ENCODE data around the gene AP2A2. TPM values are rescaled to one million over a fixed set of nuclear protein-coding genes. Genes with fewer than 3 reads are reported as not detected.
A peak's percentile ranks its signal among the peaks of the same experiment; 100 is the strongest.

AP2A2 gene
- polyA plus RNA-seq, 3 donors = 5.7 to 61.0 (median 8.2) TPM

DNA sequence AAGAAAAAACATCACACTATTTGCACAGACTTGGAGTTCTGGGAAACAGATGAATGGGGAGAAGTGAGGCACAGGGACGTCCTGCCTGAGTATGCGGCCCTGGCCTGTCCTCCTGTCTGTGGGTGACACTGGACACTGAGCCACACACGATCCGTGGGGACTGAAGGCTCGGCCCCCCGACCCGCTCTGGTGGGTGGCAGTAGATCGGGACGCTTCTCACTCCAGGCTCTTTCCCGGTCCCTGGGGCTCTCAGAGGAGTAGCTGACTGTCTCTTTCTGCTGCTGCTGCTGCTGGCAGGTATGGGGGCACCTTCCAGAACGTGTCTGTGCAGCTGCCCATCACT lies 83.1 kb downstream of the AP2A2 start:
- TF ChIP-seq, protein P1, sequence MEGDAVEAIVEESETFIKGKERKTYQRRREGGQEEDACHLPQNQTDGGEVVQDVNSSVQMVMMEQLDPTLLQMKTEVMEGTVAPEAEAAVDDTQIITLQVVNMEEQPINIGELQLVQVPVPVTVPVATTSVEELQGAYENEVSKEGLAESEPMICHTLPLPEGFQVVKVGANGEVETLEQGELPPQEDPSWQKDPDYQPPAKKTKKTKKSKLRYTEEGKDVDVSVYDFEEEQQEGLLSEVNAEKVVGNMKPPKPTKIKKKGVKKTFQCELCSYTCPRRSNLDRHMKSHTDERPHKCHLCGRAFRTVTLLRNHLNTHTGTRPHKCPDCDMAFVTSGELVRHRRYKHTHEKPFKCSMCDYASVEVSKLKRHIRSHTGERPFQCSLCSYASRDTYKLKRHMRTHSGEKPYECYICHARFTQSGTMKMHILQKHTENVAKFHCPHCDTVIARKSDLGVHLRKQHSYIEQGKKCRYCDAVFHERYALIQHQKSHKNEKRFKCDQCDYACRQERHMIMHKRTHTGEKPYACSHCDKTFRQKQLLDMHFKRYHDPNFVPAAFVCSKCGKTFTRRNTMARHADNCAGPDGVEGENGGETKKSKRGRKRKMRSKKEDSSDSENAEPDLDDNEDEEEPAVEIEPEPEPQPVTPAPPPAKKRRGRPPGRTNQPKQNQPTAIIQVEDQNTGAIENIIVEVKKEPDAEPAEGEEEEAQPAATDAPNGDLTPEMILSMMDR (IDR thresholded peaks at IDR 0.05) = no peak
- Mint-ChIP-seq H3K27me3 (ENCODE audit: low read depth in 3 of 3) (peaks cover 0 to 2% (median 0%) of the 10 kb centered on the region in 3 donors), H3K4me1 (no peaks in the 10 kb centered on the region), H3K27ac (peak overlapping the region in 1 of 7 donors; percentile 6), H3K4me3 (no peak overlapping the region), H3K36me3 (peaks cover 67 to 77% of the 10 kb centered on the region in 2 donors), H3K9me3 (no peaks in the 10 kb centered on the region)
- peaks cover 60 to 81% of the 10 kb centered on the region in 2 donors for H3K36me3 ChIP-seq (replicated peaks in 1 of 2; ENCODE audit: control insufficient read depth in 1 of 2, insufficient read depth in 2 of 2, low read length in 2 of 2)
- H3K9ac ChIP-seq (ENCODE audit: insufficient read depth, low read length, poor library complexity, severe bottlenecking) = no peak overlapping the region
- H3K27ac ChIP-seq (ENCODE audit: low read depth in 1 of 2, low read length in 2 of 2) = no peak overlapping the region
- intact Hi-C loops (cut with micrococcal nuclease) = no loop called here
- no peaks in the 10 kb centered on the region for H4K20me1 ChIP-seq (ENCODE audit: insufficient read depth, low read length)
- H3K27me3 ChIP-seq (ENCODE audit: control insufficient read depth in 2 of 2, insufficient read depth in 2 of 2, low read length in 2 of 2) = no peaks in the 10 kb centered on the region
- H3K9me3 ChIP-seq (replicated peaks in 1 of 2; ENCODE audit: control insufficient read depth in 1 of 2, insufficient read depth in 1 of 2, low read length in 2 of 2) = no peaks in the 10 kb centered on the region
- WGBS (ENCODE audit: insufficient coverage) = 100% methylated on average over 11 of the region's 11 CpGs
- H3K4me1 ChIP-seq (ENCODE audit: control insufficient read depth in 1 of 2, insufficient read depth in 2 of 2, low read length in 2 of 2) = no peaks in the 10 kb centered on the region
- no peak overlapping the region for H3K4me2 ChIP-seq (replicated peaks; ENCODE audit: extremely low read depth, low read length, poor library complexity, severe bottlenecking)
- H2AFZ ChIP-seq (ENCODE audit: insufficient read depth, low read depth, low read length, poor library complexity, severe bottlenecking) = no peak overlapping the region
- no peak overlapping the region for H3K4me3 ChIP-seq (replicated peaks in 1 of 3; ENCODE audit: low read depth in 2 of 3, low read length in 3 of 3)
- H3K79me2 ChIP-seq (ENCODE audit: insufficient read depth, low read length) = no peaks in the 10 kb centered on the region
- no peak for DNase-seq

DNA sequence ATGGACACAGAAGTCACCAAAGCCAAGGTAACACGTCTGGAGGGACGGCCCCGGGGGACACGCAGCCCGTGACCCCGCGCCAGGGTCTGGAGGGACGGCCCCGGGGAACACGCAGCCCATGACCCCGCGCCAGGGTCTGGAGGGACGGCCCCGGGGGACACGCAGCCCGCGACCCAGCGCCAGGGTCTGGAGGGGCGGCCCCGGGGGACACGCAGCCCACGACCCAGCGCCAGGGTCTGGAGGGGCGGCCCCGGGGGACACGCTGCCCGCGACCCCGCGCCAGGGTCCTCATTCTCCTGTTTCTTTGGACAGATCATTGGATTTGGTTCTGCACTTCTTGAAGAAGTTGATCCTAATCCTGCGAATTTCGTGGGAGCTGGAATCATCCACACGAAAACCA lies 83.7 kb downstream of the AP2A2 start:
- TF ChIP-seq, protein P1 (IDR thresholded peaks at IDR 0.05) = no peak
- Mint-ChIP-seq H3K27me3 (ENCODE audit: low read depth in 3 of 3) (peaks cover 0 to 2% (median 0%) of the 10 kb centered on the region in 3 donors), H3K4me1 (no peaks in the 10 kb centered on the region), H3K9me3 (no peaks in the 10 kb centered on the region), H3K27ac (peak overlapping the region in 1 of 7 donors; percentile 23), H3K4me3 (no peak overlapping the region), H3K36me3 (peaks cover 67 to 71% of the 10 kb centered on the region in 2 donors)
- peaks cover 59 to 75% of the 10 kb centered on the region in 2 donors for H3K36me3 ChIP-seq (replicated peaks in 1 of 2; ENCODE audit: control insufficient read depth in 1 of 2, insufficient read depth in 2 of 2, low read length in 2 of 2)
- no peaks in the 10 kb centered on the region for H3K79me2 ChIP-seq (ENCODE audit: insufficient read depth, low read length)
- no peak overlapping the region for H3K4me2 ChIP-seq (replicated peaks; ENCODE audit: extremely low read depth, low read length, poor library complexity, severe bottlenecking)
- no peaks in the 10 kb centered on the region for H4K20me1 ChIP-seq (ENCODE audit: insufficient read depth, low read length)
- H3K27ac ChIP-seq (ENCODE audit: low read depth in 1 of 2, low read length in 2 of 2) = no peak overlapping the region
- no peak overlapping the region for H3K9ac ChIP-seq (ENCODE audit: insufficient read depth, low read length, poor library complexity, severe bottlenecking)
- no peaks in the 10 kb centered on the region for H3K4me1 ChIP-seq (ENCODE audit: control insufficient read depth in 1 of 2, insufficient read depth in 2 of 2, low read length in 2 of 2)
- no peaks in the 10 kb centered on the region for H3K9me3 ChIP-seq (replicated peaks in 1 of 2; ENCODE audit: control insufficient read depth in 1 of 2, insufficient read depth in 1 of 2, low read length in 2 of 2)
- no peaks in the 10 kb centered on the region for H3K27me3 ChIP-seq (ENCODE audit: control insufficient read depth in 2 of 2, insufficient read depth in 2 of 2, low read length in 2 of 2)
- DNase-seq = no peak
- H2AFZ ChIP-seq (ENCODE audit: insufficient read depth, low read depth, low read length, poor library complexity, severe bottlenecking) = no peak overlapping the region
- intact Hi-C loops (cut with micrococcal nuclease) = no loop called here
- no peak overlapping the region for H3K4me3 ChIP-seq (replicated peaks in 1 of 3; ENCODE audit: low read depth in 2 of 3, low read length in 3 of 3)
- WGBS (ENCODE audit: insufficient coverage) = 92% methylated on average over 33 of the region's 33 CpGs

Measured in CD14-positive monocyte (primary cell).